GM19023 (cell line): Measurements from ENCODE around the gene CENPS.

ENCODE experiments used
- ATAC-seq: cut with Tn5 transposase; IDR thresholded peaks from one replicate; pipeline ENCODE4 v1.9.1; 2021; ENCODE audit warnings: mild to moderate bottlenecking, moderate library complexity; ENCODE audit not compliant: unreplicated experiment

CENPS gene

GRCh38 chr1:10489291-10490055, 59.2 kb downstream of the CENPS start:
- ATAC-seq, result no peak

- ATAC-seq, result no peak
Observed at GRCh38 chr1:10490286-10490970, 60.2 kb downstream of the CENPS start.
